ENCODE results near the gene RIMBP2. TPM values are rescaled to one million over a fixed set of nuclear protein-coding genes. Genes with fewer than 3 reads are reported as not detected.

Gene RIMBP2
- total RNA-seq, 1 donor from 2014 or later: 0.27 TPM

DNA sequence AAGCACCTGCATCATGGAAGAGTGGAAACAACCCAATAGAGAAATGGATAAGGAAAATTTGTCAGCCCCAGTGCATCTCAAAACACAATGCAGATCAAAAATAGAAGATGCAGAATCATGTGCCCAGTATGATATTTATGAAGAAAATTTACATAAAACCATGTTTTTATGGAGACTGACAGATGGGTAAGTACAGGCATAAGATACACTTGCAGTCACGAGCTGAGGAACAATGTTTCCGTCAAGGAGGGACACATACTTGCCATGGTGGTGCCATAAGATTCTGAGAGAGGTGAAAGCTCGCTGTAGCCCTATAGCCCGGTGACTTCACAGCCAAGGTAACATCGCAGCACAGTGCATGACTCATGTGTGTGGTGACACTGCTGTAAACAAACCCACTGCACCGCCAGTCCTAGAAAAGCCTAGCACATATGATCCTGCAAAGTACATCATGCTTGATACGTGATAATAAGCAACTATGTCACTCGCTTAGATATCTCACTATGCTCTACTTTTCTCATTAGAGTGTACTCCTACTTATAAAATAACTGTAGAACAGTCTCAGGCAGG, 112.6 kb downstream of the RIMBP2 start:
- Histone ChIP-seq H3K9me3 (no peaks in the 10 kb centered on the region), H3K4me1 (no peaks in the 10 kb centered on the region), H3K4me3 (no peak overlapping the region), H3K27me3 (ENCODE audit: low read depth) (no peaks in the 10 kb centered on the region), H3K27ac (no peak overlapping the region), H3K36me3 (no peaks in the 10 kb centered on the region)
- DNase-seq (no peak), ATAC-seq (no peak)
- TF ChIP-seq, protein P1, sequence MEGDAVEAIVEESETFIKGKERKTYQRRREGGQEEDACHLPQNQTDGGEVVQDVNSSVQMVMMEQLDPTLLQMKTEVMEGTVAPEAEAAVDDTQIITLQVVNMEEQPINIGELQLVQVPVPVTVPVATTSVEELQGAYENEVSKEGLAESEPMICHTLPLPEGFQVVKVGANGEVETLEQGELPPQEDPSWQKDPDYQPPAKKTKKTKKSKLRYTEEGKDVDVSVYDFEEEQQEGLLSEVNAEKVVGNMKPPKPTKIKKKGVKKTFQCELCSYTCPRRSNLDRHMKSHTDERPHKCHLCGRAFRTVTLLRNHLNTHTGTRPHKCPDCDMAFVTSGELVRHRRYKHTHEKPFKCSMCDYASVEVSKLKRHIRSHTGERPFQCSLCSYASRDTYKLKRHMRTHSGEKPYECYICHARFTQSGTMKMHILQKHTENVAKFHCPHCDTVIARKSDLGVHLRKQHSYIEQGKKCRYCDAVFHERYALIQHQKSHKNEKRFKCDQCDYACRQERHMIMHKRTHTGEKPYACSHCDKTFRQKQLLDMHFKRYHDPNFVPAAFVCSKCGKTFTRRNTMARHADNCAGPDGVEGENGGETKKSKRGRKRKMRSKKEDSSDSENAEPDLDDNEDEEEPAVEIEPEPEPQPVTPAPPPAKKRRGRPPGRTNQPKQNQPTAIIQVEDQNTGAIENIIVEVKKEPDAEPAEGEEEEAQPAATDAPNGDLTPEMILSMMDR (IDR thresholded peaks at IDR 0.05): no peak
- intact Hi-C loops (cut with DNase I): no loop called here

DNA sequence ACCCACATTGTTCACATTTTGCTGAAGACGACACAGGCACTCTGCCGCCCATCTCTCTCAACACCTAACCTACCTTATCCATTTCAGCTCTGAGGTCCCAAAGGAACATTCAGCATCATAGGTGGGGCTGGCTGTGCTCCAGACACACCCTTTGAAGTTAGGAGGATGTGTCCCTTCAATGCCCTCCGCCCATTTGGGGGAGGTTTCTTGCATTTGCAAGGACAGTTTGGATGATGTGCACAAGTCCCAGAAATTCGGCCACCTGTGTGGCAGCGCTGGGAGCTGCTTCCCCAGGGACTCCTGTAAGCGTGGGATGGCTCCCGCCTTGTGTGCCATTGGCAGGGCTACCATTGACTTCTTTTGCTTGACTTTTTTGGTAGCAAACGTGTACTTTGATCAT, 113.8 kb downstream of the RIMBP2 start:
- no peak overlapping the region for H3K27ac ChIP-seq
- TF ChIP-seq, protein P1 (IDR thresholded peaks at IDR 0.05): no peak
- peaks cover 5% of the 10 kb centered on the region for H3K9me3 ChIP-seq
- no peaks in the 10 kb centered on the region for H3K4me1 ChIP-seq
- DNase-seq (no peak), ATAC-seq (no peak)
- intact Hi-C loops (cut with DNase I): no loop called here
- H3K27me3 ChIP-seq (ENCODE audit: low read depth): no peaks in the 10 kb centered on the region
- no peak overlapping the region for H3K4me3 ChIP-seq
- H3K36me3 ChIP-seq: no peaks in the 10 kb centered on the region

DNA sequence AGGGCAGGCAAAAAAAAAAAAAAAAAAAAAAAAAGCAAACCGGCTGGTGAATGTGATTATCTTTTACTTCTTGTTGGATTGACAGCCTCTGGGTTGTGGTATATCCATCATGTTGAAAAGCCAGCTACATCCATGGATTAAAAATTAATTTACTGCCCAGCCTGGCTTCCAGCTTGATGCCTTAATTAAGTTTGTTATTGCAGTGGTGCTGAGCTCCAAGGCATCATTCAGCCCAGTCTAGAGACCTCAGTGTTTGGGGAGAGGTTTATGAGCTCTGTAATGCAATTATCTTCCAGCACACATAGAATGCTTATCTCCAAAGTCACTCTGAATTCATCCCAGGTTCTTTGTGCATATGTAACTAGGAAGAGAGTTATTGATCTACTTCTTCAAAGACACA, 114.8 kb downstream of the RIMBP2 start:
- DNase-seq: no peak

GRCh38 chr12:130596241-130596640, 119.9 kb downstream of the RIMBP2 start:
- Histone ChIP-seq H3K9me3 (peaks cover 5% of the 10 kb centered on the region), H3K27ac (no peak overlapping the region), H3K4me3 (no peak overlapping the region), H3K4me1 (no peaks in the 10 kb centered on the region), H3K36me3 (no peaks in the 10 kb centered on the region), H3K27me3 (ENCODE audit: low read depth) (peaks cover 4% of the 10 kb centered on the region)
- TF ChIP-seq, protein P1 (IDR thresholded peaks at IDR 0.05): no peak
- ATAC-seq (no peak), DNase-seq (no peak)
- intact Hi-C loops (cut with DNase I): no loop called here

More for the DNA sequence above, 114.8 kb downstream of the RIMBP2 start:
- intact Hi-C loops (cut with DNase I): no loop called here
- Histone ChIP-seq H3K4me3 (no peak overlapping the region), H3K9me3 (peaks cover 5% of the 10 kb centered on the region), H3K4me1 (no peaks in the 10 kb centered on the region), H3K27ac (no peak overlapping the region), H3K36me3 (no peaks in the 10 kb centered on the region), H3K27me3 (ENCODE audit: low read depth) (no peaks in the 10 kb centered on the region)
- TF ChIP-seq, protein P1 (IDR thresholded peaks at IDR 0.05): no peak
- no peak for ATAC-seq

DNA sequence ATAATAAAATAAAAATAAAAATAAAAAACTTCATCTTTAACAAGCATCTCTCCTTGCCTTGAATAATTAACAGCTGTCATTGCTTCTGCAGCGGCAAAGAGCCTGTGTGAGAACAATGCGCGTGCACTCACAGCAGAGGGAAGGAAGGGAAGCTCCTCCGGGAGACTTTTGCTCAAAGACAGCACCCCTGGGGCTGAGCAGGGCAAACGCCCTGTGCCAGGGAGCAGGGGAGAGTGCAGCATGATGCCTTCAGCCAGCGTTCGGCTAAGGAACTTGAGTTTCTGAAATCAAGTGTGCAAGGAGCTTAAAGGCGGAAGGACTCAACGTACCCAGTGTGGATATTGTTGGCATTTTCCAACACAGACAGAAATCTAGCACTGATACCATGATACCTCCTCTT, 120.5 kb downstream of the RIMBP2 start:
- no peak overlapping the region for H3K27ac ChIP-seq
- H3K4me3 ChIP-seq: no peak overlapping the region
- H3K4me1 ChIP-seq: no peaks in the 10 kb centered on the region

More for the DNA sequence above, 120.5 kb downstream of the RIMBP2 start:
- ATAC-seq: no peak
- intact Hi-C loops (cut with DNase I): no loop called here
- H3K27me3 ChIP-seq (ENCODE audit: low read depth): peaks cover 4% of the 10 kb centered on the region
- peaks cover 5% of the 10 kb centered on the region for H3K9me3 ChIP-seq
- TF ChIP-seq, protein P1 (IDR thresholded peaks at IDR 0.05): no peak
- no peaks in the 10 kb centered on the region for H3K36me3 ChIP-seq
- DNase-seq: no peak
